DMS114 treated with DMSO at 0.1 percent for 48 hours (cell line): Measurements from ENCODE around the gene PPP1CA.
A peak's percentile ranks its signal among the peaks of the same experiment; 100 is the strongest.
"Not testable (repeated sequence)": the region's sequence is repeated elsewhere in the genome, so short reads cannot be mapped to it uniquely, and the experiment has no call there.

Source experiments
- DNase-seq: peaks from one replicate; lab custom pipeline; 2025; ENCODE audit not compliant: unreplicated experiment; lab: John Stamatoyannopoulos, UW

The PPP1CA gene

GRCh38 chr11:67404515-67405195 is 3.0 kb upstream of the PPP1CA start:
- DNase-seq: no peak

- DNase-seq: not testable (repeated sequence)
These were observed 1.4 kb upstream of the PPP1CA start for GRCh38 chr11:67403085-67403484.

- not testable (repeated sequence) for DNase-seq
These were observed 658 bp upstream of the PPP1CA start for GRCh38 chr11:67402192-67402839.

GRCh38 chr11:67400942-67401494 is 640 bp downstream of the PPP1CA start:
- no peak for DNase-seq

- no peak for DNase-seq
These were observed 1.3 kb downstream of the PPP1CA start for GRCh38 chr11:67400251-67400941.

GRCh38 chr11:67398661-67399563 is 2.7 kb downstream of the PPP1CA start:
- no peak for DNase-seq

GRCh38 chr11:67397986-67398660 is 3.5 kb downstream of the PPP1CA start:
- DNase-seq: no peak

GRCh38 chr11:67397536-67397935 is 4.1 kb downstream of the PPP1CA start:
- DNase-seq: no peak

GRCh38 chr11:67396587-67397389 is 4.9 kb downstream of the PPP1CA start:
- DNase-seq: no peak

GRCh38 chr11:67396259-67396581 is 5.4 kb downstream of the PPP1CA start:
- no peak for DNase-seq

GRCh38 chr11:67395555-67396258 is 6.0 kb downstream of the PPP1CA start:
- no peak for DNase-seq

GRCh38 chr11:67393990-67394389 is 7.7 kb downstream of the PPP1CA start:
- no peak for DNase-seq

GRCh38 chr11:67393437-67393836 is 8.2 kb downstream of the PPP1CA start:
- DNase-seq: no peak

GRCh38 chr11:67392183-67392715 is 9.4 kb downstream of the PPP1CA start:
- DNase-seq: no peak

- DNase-seq: peak; percentile 89
These were observed 10.1 kb downstream of the PPP1CA start, which contains the start of gene RAD9A for GRCh38 chr11:67391304-67392182. Gene RAD9A, plus strand, starts transcription at chr11:67391986. Its CDS starts 59 bp downstream, at chr11:67392045.

- DNase-seq: no peak
These were observed 10.7 kb downstream of the PPP1CA start for GRCh38 chr11:67390947-67391303.

GRCh38 chr11:67389477-67389876 is 12.2 kb downstream of the PPP1CA start:
- peak; percentile 56 for DNase-seq

GRCh38 chr11:67387518-67387917 is 14.1 kb downstream of the PPP1CA start:
- no peak for DNase-seq
